ENCODE measurements around the gene PHF12. TPM values are rescaled to one million over a fixed set of nuclear protein-coding genes. Genes with fewer than 3 reads are reported as not detected.
"Not testable (repeated sequence)": the region's sequence is repeated elsewhere in the genome, so short reads cannot be mapped to it uniquely, and the experiment has no call there.

PHF12 gene
- total and polyA plus RNA-seq, 9 donors = 22.7 to 62.7 (median 48.6) TPM

DNA sequence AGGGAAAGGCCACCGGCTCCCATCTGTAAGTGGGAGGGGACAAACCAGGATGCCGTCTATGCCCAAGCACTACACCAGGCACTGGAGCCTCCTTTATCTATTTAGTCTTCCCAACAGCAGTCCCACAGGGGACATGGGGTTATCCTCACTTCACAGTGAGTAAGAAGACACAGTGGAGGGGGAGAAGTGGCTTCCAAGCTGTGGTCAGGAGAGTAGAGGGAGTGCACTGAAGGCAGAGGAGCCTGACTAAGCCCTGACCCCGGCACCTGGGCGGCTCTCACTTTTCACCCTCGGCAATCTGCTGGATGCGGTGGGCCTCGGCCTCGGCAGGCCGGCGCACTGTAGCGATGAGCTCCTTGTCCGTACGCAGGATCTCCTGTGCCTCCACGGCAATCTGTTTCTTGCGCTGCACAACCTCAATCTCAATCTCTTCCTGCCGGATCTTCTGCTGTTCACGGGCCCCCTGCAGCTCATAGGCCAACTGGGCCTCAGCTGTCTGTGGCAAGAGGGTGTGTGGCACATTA is 69.7 kb downstream of the PHF12 start:
- intact Hi-C loops (cut with DNase I) = no loop called here
- no peak for DNase-seq
- H3K4me1 ChIP-seq (ENCODE audit: insufficient read depth) = no peaks in the 10 kb centered on the region
- no peaks in the 10 kb centered on the region for H3K36me3 ChIP-seq
- no peaks in the 10 kb centered on the region for H3K9me3 ChIP-seq
- no peak overlapping the region for H3K27ac ChIP-seq
- WGBS, 3 donors = 90 to 93% (median 91%) methylated on average over 17 of the region's 17 CpGs
- no peak overlapping the region for H3K4me3 ChIP-seq
- TF ChIP-seq, protein P1, sequence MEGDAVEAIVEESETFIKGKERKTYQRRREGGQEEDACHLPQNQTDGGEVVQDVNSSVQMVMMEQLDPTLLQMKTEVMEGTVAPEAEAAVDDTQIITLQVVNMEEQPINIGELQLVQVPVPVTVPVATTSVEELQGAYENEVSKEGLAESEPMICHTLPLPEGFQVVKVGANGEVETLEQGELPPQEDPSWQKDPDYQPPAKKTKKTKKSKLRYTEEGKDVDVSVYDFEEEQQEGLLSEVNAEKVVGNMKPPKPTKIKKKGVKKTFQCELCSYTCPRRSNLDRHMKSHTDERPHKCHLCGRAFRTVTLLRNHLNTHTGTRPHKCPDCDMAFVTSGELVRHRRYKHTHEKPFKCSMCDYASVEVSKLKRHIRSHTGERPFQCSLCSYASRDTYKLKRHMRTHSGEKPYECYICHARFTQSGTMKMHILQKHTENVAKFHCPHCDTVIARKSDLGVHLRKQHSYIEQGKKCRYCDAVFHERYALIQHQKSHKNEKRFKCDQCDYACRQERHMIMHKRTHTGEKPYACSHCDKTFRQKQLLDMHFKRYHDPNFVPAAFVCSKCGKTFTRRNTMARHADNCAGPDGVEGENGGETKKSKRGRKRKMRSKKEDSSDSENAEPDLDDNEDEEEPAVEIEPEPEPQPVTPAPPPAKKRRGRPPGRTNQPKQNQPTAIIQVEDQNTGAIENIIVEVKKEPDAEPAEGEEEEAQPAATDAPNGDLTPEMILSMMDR (IDR thresholded peaks at IDR 0.05) = no peak
- TF ChIP-seq POLR2A (IDR thresholded peaks at IDR 0.05) = no peak
- no peak for TF ChIP-seq EP300 (IDR thresholded peaks at IDR 0.05)
- H3K27me3 ChIP-seq = no peaks in the 10 kb centered on the region

DNA sequence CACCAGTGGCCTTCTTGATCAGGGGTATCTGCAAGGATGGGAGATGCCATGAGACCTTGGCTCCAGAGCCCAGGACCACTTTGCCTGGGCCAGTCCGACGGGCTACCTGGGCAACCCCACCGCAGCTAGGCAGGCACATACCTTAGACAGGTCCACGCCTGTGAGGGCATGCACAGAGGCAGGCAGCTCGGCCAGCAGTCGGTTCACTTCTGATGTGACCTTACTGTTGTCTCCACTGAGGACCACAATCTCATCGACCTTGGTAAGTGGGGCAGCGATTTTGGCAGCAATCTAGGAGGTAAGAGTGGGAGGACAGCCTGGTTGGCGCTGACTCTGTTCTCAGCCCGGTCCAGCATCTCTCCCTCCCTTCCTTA is 70.8 kb downstream of the PHF12 start:
- H3K27me3 ChIP-seq = no peaks in the 10 kb centered on the region
- WGBS, 3 donors = 61 to 67% (median 67%) methylated on average over 10 of the region's 10 CpGs
- no peak overlapping the region for H3K27ac ChIP-seq
- H3K9me3 ChIP-seq = no peaks in the 10 kb centered on the region
- no peak for DNase-seq
- no peak overlapping the region for H3K4me3 ChIP-seq
- no peaks in the 10 kb centered on the region for H3K4me1 ChIP-seq (ENCODE audit: insufficient read depth)
- TF ChIP-seq EP300 (IDR thresholded peaks at IDR 0.05) = no peak
- no peak for TF ChIP-seq POLR2A (IDR thresholded peaks at IDR 0.05)
- intact Hi-C loops (cut with DNase I) = no loop called here
- no peaks in the 10 kb centered on the region for H3K36me3 ChIP-seq

DNA sequence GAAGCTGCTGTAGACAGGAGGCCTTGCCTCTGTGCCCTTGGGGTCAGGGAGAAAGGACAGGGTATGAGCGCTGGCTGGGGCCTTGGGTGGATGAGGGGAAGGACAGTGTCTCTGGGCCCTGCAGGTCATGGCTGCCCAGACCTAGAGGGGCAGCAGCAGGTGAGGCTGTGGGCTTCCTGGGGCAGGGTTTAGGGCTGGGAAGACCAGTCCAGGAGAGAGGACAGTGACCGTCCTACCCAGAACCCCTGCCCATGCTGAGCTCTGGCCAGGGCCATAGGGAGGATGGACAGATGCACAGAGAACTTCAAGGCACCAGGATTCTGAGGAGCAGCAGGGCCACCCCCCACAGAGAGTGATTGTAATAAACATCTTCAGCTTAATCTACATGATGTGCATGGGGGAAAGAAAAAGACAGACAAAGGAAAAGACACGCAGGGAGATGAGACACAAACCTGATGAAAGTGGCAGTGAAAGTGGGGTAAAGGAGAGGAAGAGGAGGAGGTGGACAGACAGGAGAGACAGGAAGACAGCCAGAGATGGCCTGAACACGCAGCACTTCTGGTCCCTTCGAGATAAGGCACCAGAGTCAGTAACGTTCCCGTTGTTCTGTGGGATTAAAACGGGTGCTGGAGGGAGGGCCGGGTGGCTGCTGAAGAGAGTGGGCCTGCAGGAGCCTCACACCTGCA is 71.3 kb downstream of the PHF12 start:
- Histone ChIP-seq H3K36me3 (no peaks in the 10 kb centered on the region), H3K9me3 (no peaks in the 10 kb centered on the region), H3K27ac (no peak overlapping the region), H3K4me3 (no peak overlapping the region), H3K4me1 (ENCODE audit: insufficient read depth) (no peaks in the 10 kb centered on the region), H3K27me3 (no peaks in the 10 kb centered on the region)
- DNase-seq = no peak
- WGBS, 3 donors = 67 to 75% (median 70%) methylated on average over 9 of the region's 9 CpGs
- intact Hi-C loops (cut with DNase I) = no loop called here
- TF ChIP-seq, protein P1 (IDR thresholded peaks at IDR 0.05) = no peak
- TF ChIP-seq POLR2A (IDR thresholded peaks at IDR 0.05) (no peak), EP300 (IDR thresholded peaks at IDR 0.05) (no peak)

DNA sequence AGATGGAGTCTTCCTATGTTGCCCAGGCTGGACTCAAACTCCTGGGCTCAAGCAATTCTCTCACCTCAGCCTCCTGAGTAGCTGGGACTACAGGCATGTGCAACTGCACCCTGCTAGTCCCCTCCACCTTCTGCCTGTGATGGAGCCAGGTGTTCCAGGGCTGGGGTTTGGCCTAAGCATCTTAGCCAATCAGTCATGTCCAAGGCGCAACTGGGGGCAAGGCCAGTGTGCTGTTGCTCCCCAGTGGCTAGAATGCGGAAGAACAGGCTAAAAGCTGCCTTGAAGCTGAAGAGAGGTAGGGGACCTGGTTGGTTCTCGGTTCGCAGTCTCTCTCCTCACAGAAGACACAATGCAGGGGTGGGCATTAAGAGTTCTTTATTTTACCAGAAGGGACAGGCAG is 72.3 kb downstream of the PHF12 start:
- DNase-seq = no peak
- intact Hi-C loops (cut with DNase I) = no loop called here
- H3K27me3 ChIP-seq = no peaks in the 10 kb centered on the region
- TF ChIP-seq POLR2A (IDR thresholded peaks at IDR 0.05) = no peak
- TF ChIP-seq, protein P1 (IDR thresholded peaks at IDR 0.05) = no peak
- no peak for TF ChIP-seq EP300 (IDR thresholded peaks at IDR 0.05)
- H3K4me3 ChIP-seq = no peak overlapping the region
- WGBS, 3 donors = 68 to 83% (median 76%) methylated on average over 4 of the region's 4 CpGs
- H3K36me3 ChIP-seq = no peaks in the 10 kb centered on the region
- no peaks in the 10 kb centered on the region for H3K4me1 ChIP-seq (ENCODE audit: insufficient read depth)
- no peaks in the 10 kb centered on the region for H3K9me3 ChIP-seq
- H3K27ac ChIP-seq = no peak overlapping the region

DNA sequence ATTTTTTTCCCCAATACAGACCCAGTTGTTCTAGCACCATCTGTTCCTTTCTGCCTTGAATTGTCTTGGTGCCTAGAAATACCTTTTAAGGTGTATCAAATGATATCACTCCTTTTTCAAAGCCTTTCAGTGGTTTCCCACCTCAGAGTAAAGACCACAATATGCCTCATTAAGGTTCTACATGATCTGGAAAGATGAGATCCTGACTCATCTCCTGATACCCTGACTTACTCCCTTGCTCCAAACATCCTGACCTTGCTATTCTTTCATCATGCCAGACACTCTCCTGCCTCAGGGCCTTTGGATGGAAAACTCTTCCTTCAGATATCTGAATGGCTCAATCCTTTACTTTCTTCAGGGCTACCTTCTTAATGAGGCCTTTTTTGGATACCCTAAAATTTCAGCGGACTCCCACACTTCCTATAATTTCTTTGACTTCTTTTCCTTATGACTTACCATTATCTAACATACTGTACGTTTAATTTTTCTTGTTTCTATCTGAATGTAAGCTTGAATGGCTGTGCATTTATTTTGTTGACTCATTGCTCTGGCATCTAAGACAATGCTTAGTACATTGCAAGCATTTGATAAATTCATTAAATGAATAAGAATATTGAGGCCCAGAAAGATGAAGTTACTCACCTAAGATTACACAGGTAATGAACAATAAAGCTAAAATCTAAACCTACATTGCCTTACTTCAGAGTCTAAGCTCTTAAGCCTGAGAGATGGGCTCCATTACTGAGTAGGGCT is 73.0 kb downstream of the PHF12 start:
- DNase-seq = no peak
- 76 to 86% (median 82%) methylated on average over 2 of the region's 2 CpGs for WGBS, 3 donors
- no peak overlapping the region for H3K4me3 ChIP-seq
- no peaks in the 10 kb centered on the region for H3K4me1 ChIP-seq (ENCODE audit: insufficient read depth)
- H3K27me3 ChIP-seq = no peaks in the 10 kb centered on the region
- no peaks in the 10 kb centered on the region for H3K9me3 ChIP-seq
- TF ChIP-seq, protein P1 (IDR thresholded peaks at IDR 0.05) = no peak
- TF ChIP-seq EP300 (IDR thresholded peaks at IDR 0.05) (no peak), POLR2A (IDR thresholded peaks at IDR 0.05) (no peak)
- H3K27ac ChIP-seq = no peak overlapping the region
- intact Hi-C loops (cut with DNase I) = no loop called here
- no peaks in the 10 kb centered on the region for H3K36me3 ChIP-seq

DNA sequence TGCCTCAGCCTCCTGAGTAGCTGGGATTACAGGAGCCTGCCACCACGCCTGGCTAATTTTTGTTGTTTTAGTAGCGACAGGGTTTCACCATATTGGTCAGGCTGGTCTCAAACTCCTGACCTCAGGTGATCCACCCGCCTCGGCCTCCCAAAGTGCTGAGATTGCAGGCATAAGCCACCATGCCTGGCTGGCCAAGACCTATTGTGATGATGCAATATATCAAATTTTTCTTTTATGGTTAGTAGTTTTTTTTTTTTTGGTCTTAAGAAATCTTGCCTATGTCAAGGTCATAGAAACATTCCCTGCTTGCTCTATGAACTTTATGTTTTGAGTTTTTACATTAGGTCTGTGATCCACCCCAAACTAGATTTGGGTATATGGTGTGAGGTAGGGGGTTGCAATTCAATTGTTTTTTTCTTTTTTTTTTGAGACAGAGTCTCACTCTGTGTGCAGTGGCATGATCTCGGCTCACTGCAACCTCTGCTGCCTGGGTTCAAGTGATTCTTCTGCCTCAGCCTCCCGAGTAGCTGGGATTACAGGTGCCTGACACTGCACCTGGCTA is 74.1 kb downstream of the PHF12 start:
- H3K9me3 ChIP-seq; H3K36me3 ChIP-seq; H3K4me1 ChIP-seq (ENCODE audit: insufficient read depth); intact Hi-C loops (cut with DNase I); H3K4me3 ChIP-seq; DNase-seq; H3K27me3 ChIP-seq; H3K27ac ChIP-seq: not testable (repeated sequence)
- 91 to 95% (median 93%) methylated on average over 6 of the region's 6 CpGs for WGBS, 3 donors
